A549 (cell line): ENCODE results near the gene ZNF804A. TPM values are rescaled to one million over a fixed set of nuclear protein-coding genes. Genes with fewer than 3 reads are reported as not detected.

Experiments used
- ATAC-seq, 2 experiments: fragments of 200-7000 bp in 1 of 2; fragments of >200 bp in 1 of 2; cut with Nextera tagmentation in 1 of 2; cut with Tn5 transposase in 1 of 2; 3 replicates each; pipeline versions ENCODE4 v1.8.0 to v1.9.1; 2018 to 2020; ENCODE audit warnings: mild to moderate bottlenecking in 1 of 2, moderate library complexity in 1 of 2
- CTCF ChIA-PET: fragments of 300-600 bp; sonication (Branson Sonifier 250); formaldehyde crosslinking; extraction: SDS; loops from one replicate; lab custom pipeline; 2021; ENCODE audit warnings: antibody characterized with exemption, inconsistent platforms; lab: Yijun Ruan, JAX
- POLR2A ChIA-PET: fragments of 350-600 bp; formaldehyde crosslinking; extraction: SDS; loops from one replicate; lab custom pipeline; 2021; ENCODE audit warnings: antibody characterized with exemption, inconsistent platforms; lab: Yijun Ruan, JAX
- DNase-seq, 2 experiments: peaks; one replicate each; pipeline versions ENCODE4 v3.0.0 to v3.0.0-alpha.2; 2011 to 2016; ENCODE audit warnings: low read depth in 1 of 2, low spot score in 1 of 2
- FAIRE-seq: peaks from 2 replicates; lab custom pipeline; 2011; peaks lifted over from hg19 to GRCh38; lab: Jason Lieb, UNC
- H3K27ac ChIP-seq, 2 experiments: fragments of >200 bp; sonication (Bioruptor Twin); formaldehyde crosslinking; 3 replicates each; pipeline ENCODE4 v1.5.1; 2016 to 2017
- H3K4me1 ChIP-seq: fragments of >200 bp; sonication (Bioruptor Twin); formaldehyde crosslinking; 3 replicates; pipeline ENCODE4 v1.6.1; 2016
- H3K4me2 ChIP-seq: fragments of >200 bp; sonication (Bioruptor Twin); formaldehyde crosslinking; 3 replicates; pipeline ENCODE4 v1.6.1; 2016
- H3K4me3 ChIP-seq: fragments of >200 bp; sonication (Bioruptor Twin); formaldehyde crosslinking; 3 replicates; pipeline ENCODE4 v1.5.1; 2016
- H3K9me3 ChIP-seq: fragments of >200 bp; sonication (Bioruptor Twin); formaldehyde crosslinking; 3 replicates; pipeline ENCODE4 v1.6.1; 2016
- CBX2 ChIP-seq: fragments of 200-600 bp; sonication (generic); IDR thresholded peaks from 2 replicates; pipeline ENCODE4 v1.6.1; 2016; ENCODE audit warnings: low read depth, mild to moderate bottlenecking, borderline replicate concordance
- CBX8 ChIP-seq: fragments of 200-600 bp; sonication (generic); IDR thresholded peaks from 2 replicates; pipeline ENCODE4 v1.6.1; 2016
- CHD2 ChIP-seq: fragments of 150-350 bp; IDR thresholded peaks from 2 replicates; pipeline ENCODE4 v1.6.1; 2014; ENCODE audit warnings: low read length; ENCODE audit not compliant: partially characterized antibody
- FOSB ChIP-seq: fragments of 250-450 bp; sonication (Bioruptor Pico); IDR thresholded peaks from 2 replicates; pipeline ENCODE4 v1.5.0; 2020; ENCODE audit warnings: mild to moderate bottlenecking, moderate library complexity
- FOSL2 ChIP-seq, 2 experiments: fragments of 450-650 bp in 1 of 2; fragments of >200 bp in 1 of 2; sonication (Bioruptor Twin) in 1 of 2; formaldehyde crosslinking; IDR thresholded peaks; 2 replicates each; pipeline versions ENCODE4 v1.5.0 to v1.6.1; 2016 to 2020; ENCODE audit warnings: mild to moderate bottlenecking in 1 of 2, moderate library complexity in 1 of 2
- GATA3 ChIP-seq: IDR thresholded peaks from 2 replicates; pipeline ENCODE4 v1.6.1; 2012; ENCODE audit warnings: borderline replicate concordance
- HOXA7 ChIP-seq: fragments of 250-450 bp; sonication (Bioruptor Pico); IDR thresholded peaks from 2 replicates; pipeline ENCODE4 v1.5.0; 2020; ENCODE audit warnings: mild to moderate bottlenecking, moderate library complexity
- JUNB ChIP-seq: fragments of >200 bp; sonication (Bioruptor Twin); formaldehyde crosslinking; IDR thresholded peaks from 2 replicates; pipeline ENCODE4 v1.6.1; 2016
- KDM5A ChIP-seq: fragments of 200-600 bp; sonication (generic); IDR thresholded peaks from 2 replicates; pipeline ENCODE4 v1.6.1; 2016; ENCODE audit warnings: antibody characterized with exemption, mild to moderate bottlenecking
- MAZ ChIP-seq: fragments of 150-350 bp; IDR thresholded peaks from 2 replicates; pipeline ENCODE4 v1.6.1; 2014; ENCODE audit warnings: antibody characterized with exemption, low read depth, low read length, borderline replicate concordance
- NPAS2 ChIP-seq: fragments of 250-450 bp; sonication (Bioruptor Pico); IDR thresholded peaks from 2 replicates; pipeline ENCODE4 v1.8.0; 2022; ENCODE audit warnings: mild to moderate bottlenecking, moderate library complexity, borderline replicate concordance
- NR3C1 ChIP-seq: fragments of >200 bp; sonication (Bioruptor Twin); formaldehyde crosslinking; IDR thresholded peaks from 3 replicates; pipeline ENCODE4 v1.6.1; 2017
- RFX5 ChIP-seq: fragments of 450-650 bp; IDR thresholded peaks from 2 replicates; pipeline ENCODE4 v1.7.1; 2014; ENCODE audit warnings: antibody characterized with exemption, mild to moderate bottlenecking, moderate library complexity
- SREBF2 ChIP-seq: fragments of 450-650 bp; IDR thresholded peaks from 2 replicates; pipeline ENCODE4 v1.6.1; 2014; ENCODE audit warnings: mild to moderate bottlenecking, moderate library complexity
- ZC3H11A ChIP-seq: fragments of 450-650 bp; IDR thresholded peaks from 2 replicates; pipeline ENCODE4 v1.6.1; 2014; ENCODE audit warnings: antibody characterized with exemption, mild to moderate bottlenecking
- WGBS: methylation state at CpG from one replicate; pipeline ENCODE4 v1.1.6; 2017; ENCODE audit errors: missing lambda C conversion rate; 5-methylcytosine and 5-hydroxymethylcytosine counted together
- polyA plus RNA-seq, 4 experiments: library from polyadenylated mRNA; depleted of rRNA in 3 of 4; stranded (reverse); fragments of >200 nt; fragmentation: RNase III in 1 of 4; extraction: RNeasy Plus Mini Kit Qiagen cat#74134 plus additional on column Dnase treatment in 1 of 4; gene quantifications; 2 replicates in 3 of 4; 3 replicates in 1 of 4; pipeline ENCODE4 v1.2.3, GENCODE V29; 2011 to 2017
- TF ChIP-seq, protein P1 (sequence below): fragments of 200-600 bp; sonication (generic); IDR thresholded peaks from 2 replicates; pipeline ENCODE4 v1.6.1; 2016; ENCODE audit warnings: antibody characterized with exemption, mild to moderate bottlenecking, moderate library complexity
- TF ChIP-seq, protein P2 (sequence below): fragments of 250-450 bp; sonication (Bioruptor Pico); IDR thresholded peaks from 2 replicates; pipeline ENCODE4 v1.5.0; 2020; ENCODE audit warnings: low read depth, mild to moderate bottlenecking, moderate library complexity
- TF ChIP-seq, protein P3 (sequence below): fragments of >200 bp; sonication (Bioruptor Twin); formaldehyde crosslinking; IDR thresholded peaks from 3 replicates; pipeline ENCODE4 v1.6.1; 2016
- TF ChIP-seq, protein P4 (sequence below): fragments of 250-450 bp; sonication (Bioruptor Pico); IDR thresholded peaks from 2 replicates; pipeline ENCODE4 v1.5.0; 2021; ENCODE audit warnings: mild to moderate bottlenecking, moderate library complexity, borderline replicate concordance

The ZNF804A gene
- polyA plus RNA-seq, 2 of the 4 experiments (the other 2 are of a cell fraction): not detected

DNA sequence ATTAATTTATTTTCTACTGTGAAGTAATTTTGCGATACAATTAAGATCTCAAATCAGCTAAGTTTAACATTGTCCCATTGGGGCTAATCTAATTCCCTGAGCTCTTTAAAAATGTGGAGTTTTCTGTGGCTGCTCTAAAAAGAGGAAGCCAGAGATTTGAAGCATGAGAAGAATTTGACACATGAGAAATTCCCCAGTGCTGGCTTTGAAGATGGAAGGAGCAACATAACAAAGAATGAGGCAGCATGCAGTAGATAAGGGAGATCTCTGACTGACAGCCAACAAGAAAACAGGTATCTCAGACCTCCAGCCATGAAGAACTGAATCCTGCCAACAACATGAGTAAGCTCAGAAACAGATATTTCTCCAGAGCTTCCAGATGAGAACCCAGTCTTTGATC lies 308.4 kb downstream of the ZNF804A start:
- no peak for TF ChIP-seq CBX2
- no peak for TF ChIP-seq KDM5A
- TF ChIP-seq CHD2: no peak
- no peak for TF ChIP-seq FOSB
- TF ChIP-seq, all 56 proteins: peak for 0
- WGBS: 92% methylated on average over 1 of the region's 1 CpG
- POLR2A ChIA-PET: no interaction called here
- H3K27ac ChIP-seq: no peak overlapping the region
- DNase-seq (no peak), ATAC-seq (no peak), FAIRE-seq (no peak)
- no peaks in the 10 kb centered on the region for H3K9me3 ChIP-seq
- H3K4me3 ChIP-seq: no peak overlapping the region
- CTCF ChIA-PET: interaction anchor here (0.5 kb wide), 1 partner anchor 750 kb away, joined by 3 read pairs; no protein-coding TSS in a partner anchor
- no peak overlapping the region for H3K4me2 ChIP-seq
- H3K4me1 ChIP-seq: no peaks in the 10 kb centered on the region

DNA sequence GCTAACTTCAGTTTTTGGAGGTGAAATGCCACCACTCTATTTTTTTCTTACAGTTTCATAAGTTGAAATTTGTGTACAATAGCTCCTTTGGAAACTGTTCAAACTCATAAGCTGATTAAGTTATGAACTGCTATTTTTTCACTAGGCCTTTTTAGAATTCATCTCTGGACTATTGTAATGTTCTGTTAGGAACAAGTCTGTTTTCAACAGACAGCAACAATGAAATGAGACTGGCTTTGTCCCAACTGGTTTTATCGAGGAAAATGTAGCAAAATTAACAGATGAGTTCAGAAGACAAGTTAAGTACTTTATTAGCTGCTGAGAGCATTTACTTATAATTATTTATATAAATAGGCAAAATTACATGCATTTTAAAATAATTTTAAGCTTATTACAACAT lies 310.6 kb downstream of the ZNF804A start:
- Histone ChIP-seq H3K4me2 (no peak overlapping the region), H3K4me3 (no peak overlapping the region), H3K9me3 (no peaks in the 10 kb centered on the region), H3K4me1 (no peaks in the 10 kb centered on the region)
- FAIRE-seq (no peak), DNase-seq (no peak)
- TF ChIP-seq, protein P1, sequence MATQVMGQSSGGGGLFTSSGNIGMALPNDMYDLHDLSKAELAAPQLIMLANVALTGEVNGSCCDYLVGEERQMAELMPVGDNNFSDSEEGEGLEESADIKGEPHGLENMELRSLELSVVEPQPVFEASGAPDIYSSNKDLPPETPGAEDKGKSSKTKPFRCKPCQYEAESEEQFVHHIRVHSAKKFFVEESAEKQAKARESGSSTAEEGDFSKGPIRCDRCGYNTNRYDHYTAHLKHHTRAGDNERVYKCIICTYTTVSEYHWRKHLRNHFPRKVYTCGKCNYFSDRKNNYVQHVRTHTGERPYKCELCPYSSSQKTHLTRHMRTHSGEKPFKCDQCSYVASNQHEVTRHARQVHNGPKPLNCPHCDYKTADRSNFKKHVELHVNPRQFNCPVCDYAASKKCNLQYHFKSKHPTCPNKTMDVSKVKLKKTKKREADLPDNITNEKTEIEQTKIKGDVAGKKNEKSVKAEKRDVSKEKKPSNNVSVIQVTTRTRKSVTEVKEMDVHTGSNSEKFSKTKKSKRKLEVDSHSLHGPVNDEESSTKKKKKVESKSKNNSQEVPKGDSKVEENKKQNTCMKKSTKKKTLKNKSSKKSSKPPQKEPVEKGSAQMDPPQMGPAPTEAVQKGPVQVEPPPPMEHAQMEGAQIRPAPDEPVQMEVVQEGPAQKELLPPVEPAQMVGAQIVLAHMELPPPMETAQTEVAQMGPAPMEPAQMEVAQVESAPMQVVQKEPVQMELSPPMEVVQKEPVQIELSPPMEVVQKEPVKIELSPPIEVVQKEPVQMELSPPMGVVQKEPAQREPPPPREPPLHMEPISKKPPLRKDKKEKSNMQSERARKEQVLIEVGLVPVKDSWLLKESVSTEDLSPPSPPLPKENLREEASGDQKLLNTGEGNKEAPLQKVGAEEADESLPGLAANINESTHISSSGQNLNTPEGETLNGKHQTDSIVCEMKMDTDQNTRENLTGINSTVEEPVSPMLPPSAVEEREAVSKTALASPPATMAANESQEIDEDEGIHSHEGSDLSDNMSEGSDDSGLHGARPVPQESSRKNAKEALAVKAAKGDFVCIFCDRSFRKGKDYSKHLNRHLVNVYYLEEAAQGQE: no peak
- TF ChIP-seq CBX8 (no peak), JUNB (no peak), ZC3H11A (no peak), HOXA7 (no peak), MAZ (no peak), NPAS2 (no peak), SREBF2 (no peak), NR3C1 (no peak), RFX5 (no peak), FOSL2 (IDR thresholded peaks at IDR 0.05) (no peak), FOSL2 (CRISPR knock-in tag; IDR thresholded peaks at IDR 0.05) (no peak), GATA3 (no peak)
- TF ChIP-seq, protein P2, sequence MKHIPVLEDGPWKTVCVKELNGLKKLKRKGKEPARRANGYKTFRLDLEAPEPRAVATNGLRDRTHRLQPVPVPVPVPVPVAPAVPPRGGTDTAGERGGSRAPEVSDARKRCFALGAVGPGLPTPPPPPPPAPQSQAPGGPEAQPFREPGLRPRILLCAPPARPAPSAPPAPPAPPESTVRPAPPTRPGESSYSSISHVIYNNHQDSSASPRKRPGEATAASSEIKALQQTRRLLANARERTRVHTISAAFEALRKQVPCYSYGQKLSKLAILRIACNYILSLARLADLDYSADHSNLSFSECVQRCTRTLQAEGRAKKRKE: no peak
- TF ChIP-seq, protein P3, sequence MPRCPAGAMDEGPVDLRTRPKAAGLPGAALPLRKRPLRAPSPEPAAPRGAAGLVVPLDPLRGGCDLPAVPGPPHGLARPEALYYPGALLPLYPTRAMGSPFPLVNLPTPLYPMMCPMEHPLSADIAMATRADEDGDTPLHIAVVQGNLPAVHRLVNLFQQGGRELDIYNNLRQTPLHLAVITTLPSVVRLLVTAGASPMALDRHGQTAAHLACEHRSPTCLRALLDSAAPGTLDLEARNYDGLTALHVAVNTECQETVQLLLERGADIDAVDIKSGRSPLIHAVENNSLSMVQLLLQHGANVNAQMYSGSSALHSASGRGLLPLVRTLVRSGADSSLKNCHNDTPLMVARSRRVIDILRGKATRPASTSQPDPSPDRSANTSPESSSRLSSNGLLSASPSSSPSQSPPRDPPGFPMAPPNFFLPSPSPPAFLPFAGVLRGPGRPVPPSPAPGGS: no peak
- TF ChIP-seq, protein P4, sequence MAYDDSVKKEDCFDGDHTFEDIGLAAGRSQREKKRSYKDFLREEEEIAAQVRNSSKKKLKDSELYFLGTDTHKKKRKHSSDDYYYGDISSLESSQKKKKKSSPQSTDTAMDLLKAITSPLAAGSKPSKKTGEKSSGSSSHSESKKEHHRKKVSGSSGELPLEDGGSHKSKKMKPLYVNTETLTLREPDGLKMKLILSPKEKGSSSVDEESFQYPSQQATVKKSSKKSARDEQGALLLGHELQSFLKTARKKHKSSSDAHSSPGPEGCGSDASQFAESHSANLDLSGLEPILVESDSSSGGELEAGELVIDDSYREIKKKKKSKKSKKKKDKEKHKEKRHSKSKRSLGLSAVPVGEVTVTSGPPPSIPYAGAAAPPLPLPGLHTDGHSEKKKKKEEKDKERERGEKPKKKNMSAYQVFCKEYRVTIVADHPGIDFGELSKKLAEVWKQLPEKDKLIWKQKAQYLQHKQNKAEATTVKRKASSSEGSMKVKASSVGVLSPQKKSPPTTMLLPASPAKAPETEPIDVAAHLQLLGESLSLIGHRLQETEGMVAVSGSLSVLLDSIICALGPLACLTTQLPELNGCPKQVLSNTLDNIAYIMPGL (CRISPR knock-in tag): no peak
- TF ChIP-seq, all 56 proteins: peak for 0
- ATAC-seq: no peak
- CTCF ChIA-PET: no interaction called here
- 3% methylated on average over 1 of the region's 1 CpG for WGBS
- no peak overlapping the region for H3K27ac ChIP-seq
- POLR2A ChIA-PET: no interaction called here
